GM12892 (cell line): ENCODE data around the gene NEK9.

ENCODE experiments used
- POLR2A ChIP-seq: IDR thresholded peaks from 2 replicates; pipeline ENCODE4 v1.6.1; 2011; ENCODE audit warnings: low read depth, low read length, control low read depth
- POLR2AphosphoS5 ChIP-seq: IDR thresholded peaks from 2 replicates; pipeline ENCODE4 v1.6.1; 2011; ENCODE audit warnings: low read depth, low read length, control low read depth

DNA sequence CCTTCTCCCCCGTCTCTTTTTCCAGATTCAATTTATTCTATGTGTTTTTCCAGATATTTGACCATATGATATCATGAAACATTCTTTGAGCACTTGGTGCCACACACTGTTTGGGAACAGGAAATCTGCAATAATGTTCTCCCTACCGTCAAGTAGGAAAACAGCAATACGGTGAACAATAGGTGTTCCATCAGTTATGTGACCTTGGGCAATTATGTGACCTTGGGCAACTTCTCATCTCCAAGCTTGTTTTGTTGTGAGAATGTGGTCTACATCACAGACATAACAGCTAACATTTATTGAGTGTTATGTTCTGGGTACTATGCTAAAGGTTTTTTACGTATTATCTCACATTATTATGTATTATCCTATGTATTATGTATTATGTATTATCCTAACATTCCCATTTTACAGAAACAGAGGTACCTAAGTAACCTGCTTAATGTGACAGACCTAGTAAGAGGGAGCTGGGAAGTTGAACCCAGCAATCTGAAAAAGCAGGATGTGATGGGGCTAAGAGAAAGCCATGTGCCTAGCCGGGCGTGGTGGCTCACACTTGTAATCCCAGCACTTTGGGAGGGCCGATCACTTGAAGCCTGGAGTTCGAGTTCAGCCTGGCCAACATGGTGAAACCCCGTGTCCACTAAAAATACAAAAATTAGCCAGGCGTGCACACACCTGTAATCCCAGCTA lies 1.2 kb upstream of the NEK9 start:
- no peak for TF ChIP-seq POLR2A
- TF ChIP-seq POLR2AphosphoS5, result no peak
